Neuron (in vitro differentiated cells): ENCODE measurements around the gene CUL4A.
"Not testable (repeated sequence)": the region's sequence is repeated elsewhere in the genome, so short reads cannot be mapped to it uniquely, and the experiment has no call there.

Experiments
- H2AFZ ChIP-seq: one replicate; pipeline ENCODE4 v1.6.1; 2013; ENCODE audit warnings: low read depth, mild to moderate bottlenecking, inconsistent platforms, low read length, moderate library complexity
- H3K27me3 ChIP-seq: one replicate; pipeline ENCODE4 v1.6.1; 2013; ENCODE audit warnings: low read length; ENCODE audit not compliant: insufficient read depth
- H3K36me3 ChIP-seq: one replicate; pipeline ENCODE4 v1.6.1; 2013; ENCODE audit warnings: low read length; ENCODE audit not compliant: insufficient read depth
- H3K4me1 ChIP-seq: one replicate; pipeline ENCODE4 v1.6.1; 2013; ENCODE audit warnings: low read length; ENCODE audit not compliant: insufficient read depth
- H3K4me3 ChIP-seq: 2 replicates; pipeline ENCODE4 v1.5.1; 2013; ENCODE audit warnings: mild to moderate bottlenecking, low read length, moderate library complexity
- H3K9me3 ChIP-seq: one replicate; pipeline ENCODE4 v1.6.1; 2013; ENCODE audit warnings: low read length

The CUL4A gene

GRCh38 chr13:113223070-113223469 is 13.7 kb downstream of the CUL4A start:
- H2AFZ ChIP-seq: no peak overlapping the region
- no peak overlapping the region for H3K4me3 ChIP-seq
- no peaks in the 10 kb centered on the region for H3K4me1 ChIP-seq
- H3K9me3 ChIP-seq: no peaks in the 10 kb centered on the region
- peaks cover 64% of the 10 kb centered on the region for H3K36me3 ChIP-seq
- no peaks in the 10 kb centered on the region for H3K27me3 ChIP-seq

GRCh38 chr13:113224486-113224885 is 15.1 kb downstream of the CUL4A start:
- no peaks in the 10 kb centered on the region for H3K27me3 ChIP-seq
- H3K4me3 ChIP-seq: no peak overlapping the region
- H3K36me3 ChIP-seq: peaks cover 70% of the 10 kb centered on the region
- H2AFZ ChIP-seq: no peak overlapping the region
- H3K9me3 ChIP-seq: peaks cover 2% of the 10 kb centered on the region
- H3K4me1 ChIP-seq: no peaks in the 10 kb centered on the region

GRCh38 chr13:113225515-113225914 is 16.1 kb downstream of the CUL4A start:
- peaks cover 2% of the 10 kb centered on the region for H3K9me3 ChIP-seq
- H3K36me3 ChIP-seq: peaks cover 69% of the 10 kb centered on the region
- no peaks in the 10 kb centered on the region for H3K4me1 ChIP-seq
- no peak overlapping the region for H3K4me3 ChIP-seq
- H3K27me3 ChIP-seq: no peaks in the 10 kb centered on the region
- H2AFZ ChIP-seq: no peak overlapping the region

GRCh38 chr13:113226873-113227450 is 17.5 kb downstream of the CUL4A start:
- no peaks in the 10 kb centered on the region for H3K27me3 ChIP-seq
- H3K4me3 ChIP-seq: no peak overlapping the region
- peaks cover 2% of the 10 kb centered on the region for H3K9me3 ChIP-seq
- peaks cover 65% of the 10 kb centered on the region for H3K36me3 ChIP-seq
- no peaks in the 10 kb centered on the region for H3K4me1 ChIP-seq
- H2AFZ ChIP-seq: no peak overlapping the region

GRCh38 chr13:113229161-113229560 is 19.7 kb downstream of the CUL4A start:
- H3K36me3 ChIP-seq: peaks cover 57% of the 10 kb centered on the region
- no peaks in the 10 kb centered on the region for H3K27me3 ChIP-seq
- H3K4me3 ChIP-seq: no peak overlapping the region
- no peaks in the 10 kb centered on the region for H3K4me1 ChIP-seq
- H3K9me3 ChIP-seq: peaks cover 2% of the 10 kb centered on the region
- H2AFZ ChIP-seq: no peak overlapping the region

- no peaks in the 10 kb centered on the region for H3K4me1 ChIP-seq
- no peak overlapping the region for H3K4me3 ChIP-seq
- peaks cover 2% of the 10 kb centered on the region for H3K9me3 ChIP-seq
- no peaks in the 10 kb centered on the region for H3K27me3 ChIP-seq
- H3K36me3 ChIP-seq: peaks cover 55% of the 10 kb centered on the region
- H2AFZ ChIP-seq: no peak overlapping the region
Measured at GRCh38 chr13:113229791-113230190, 20.4 kb downstream of the CUL4A start.

- Histone ChIP-seq H3K9me3 (peaks cover 2% of the 10 kb centered on the region), H2AFZ (no peak overlapping the region), H3K4me1 (no peaks in the 10 kb centered on the region), H3K36me3 (peaks cover 51% of the 10 kb centered on the region), H3K4me3 (no peak overlapping the region), H3K27me3 (no peaks in the 10 kb centered on the region)
Measured at GRCh38 chr13:113231306-113232207, 22.1 kb downstream of the CUL4A start.

- no peak overlapping the region for H2AFZ ChIP-seq
- no peaks in the 10 kb centered on the region for H3K4me1 ChIP-seq
- no peak overlapping the region for H3K4me3 ChIP-seq
- H3K27me3 ChIP-seq: no peaks in the 10 kb centered on the region
- H3K36me3 ChIP-seq: peaks cover 57% of the 10 kb centered on the region
- H3K9me3 ChIP-seq: peaks cover 2% of the 10 kb centered on the region
Measured at GRCh38 chr13:113232208-113233003, 23.0 kb downstream of the CUL4A start.

- no peaks in the 10 kb centered on the region for H3K4me1 ChIP-seq
- H3K27me3 ChIP-seq: no peaks in the 10 kb centered on the region
- no peak overlapping the region for H3K4me3 ChIP-seq
- peaks cover 2% of the 10 kb centered on the region for H3K9me3 ChIP-seq
- H2AFZ ChIP-seq: no peak overlapping the region
- H3K36me3 ChIP-seq: peaks cover 59% of the 10 kb centered on the region
Measured at GRCh38 chr13:113233101-113233500, 23.7 kb downstream of the CUL4A start.

GRCh38 chr13:113238536-113238935 is 29.1 kb downstream of the CUL4A start:
- H3K4me1 ChIP-seq: no peaks in the 10 kb centered on the region
- no peaks in the 10 kb centered on the region for H3K27me3 ChIP-seq
- no peak overlapping the region for H3K4me3 ChIP-seq
- H2AFZ ChIP-seq: no peak overlapping the region
- H3K9me3 ChIP-seq: no peaks in the 10 kb centered on the region
- peaks cover 64% of the 10 kb centered on the region for H3K36me3 ChIP-seq

- H3K4me3 ChIP-seq: no peak overlapping the region
- no peaks in the 10 kb centered on the region for H3K9me3 ChIP-seq
- H3K27me3 ChIP-seq: no peaks in the 10 kb centered on the region
- H3K36me3 ChIP-seq: peaks cover 68% of the 10 kb centered on the region
- no peaks in the 10 kb centered on the region for H3K4me1 ChIP-seq
- no peak overlapping the region for H2AFZ ChIP-seq
Measured at GRCh38 chr13:113239357-113239756, 29.9 kb downstream of the CUL4A start.

- no peak overlapping the region for H2AFZ ChIP-seq
- peaks cover 69% of the 10 kb centered on the region for H3K36me3 ChIP-seq
- no peaks in the 10 kb centered on the region for H3K4me1 ChIP-seq
- no peaks in the 10 kb centered on the region for H3K9me3 ChIP-seq
- no peak overlapping the region for H3K4me3 ChIP-seq
- H3K27me3 ChIP-seq: no peaks in the 10 kb centered on the region
Measured at GRCh38 chr13:113239986-113240385, 30.6 kb downstream of the CUL4A start.

- H3K9me3 ChIP-seq, H3K27me3 ChIP-seq, H3K4me1 ChIP-seq, H3K4me3 ChIP-seq, H2AFZ ChIP-seq: not testable (repeated sequence)
- peaks cover 75% of the 10 kb centered on the region for H3K36me3 ChIP-seq
Measured at GRCh38 chr13:113241623-113242022, 32.2 kb downstream of the CUL4A start.
